WERI-Rb-1 (cell line): ENCODE results near the gene NDC80.
"Not testable (repeated sequence)": the region's sequence is repeated elsewhere in the genome, so short reads cannot be mapped to it uniquely, and the experiment has no call there.

Experiments used
- DNase-seq: peaks from one replicate; pipeline ENCODE4 v3.0.0-alpha.2; 2020
- H3K27ac ChIP-seq: fragments of 250-450 bp; sonication (Bioruptor Pico); 2 replicates; pipeline ENCODE4 v1.5.1; 2020; ENCODE audit warnings: mild to moderate bottlenecking, moderate library complexity
- H3K27me3 ChIP-seq: fragments of 250-450 bp; sonication (Bioruptor Pico); 2 replicates; pipeline ENCODE4 v1.5.1; 2021; ENCODE audit warnings: mild to moderate bottlenecking, low read depth, moderate library complexity; ENCODE audit not compliant: insufficient read depth, severe bottlenecking
- H3K36me3 ChIP-seq: fragments of 250-450 bp; sonication (Bioruptor Pico); 2 replicates; pipeline ENCODE4 v1.5.1; 2020; ENCODE audit warnings: mild to moderate bottlenecking, moderate library complexity
- H3K4me3 ChIP-seq: 2 replicates; pipeline ENCODE4 v1.5.1; 2011; ENCODE audit warnings: low read depth, mild to moderate bottlenecking, control low read depth, low read length
- H3K9me3 ChIP-seq: fragments of 250-450 bp; sonication (Bioruptor Pico); 2 replicates; pipeline ENCODE4 v1.5.1; 2021; ENCODE audit warnings: mild to moderate bottlenecking, moderate library complexity; ENCODE audit not compliant: severe bottlenecking
- CTCF ChIP-seq: IDR thresholded peaks from 2 replicates; pipeline ENCODE4 v1.5.1; 2011; ENCODE audit warnings: low read depth, mild to moderate bottlenecking, control low read depth, inconsistent platforms, low read length

The NDC80 gene

GRCh38 chr18:2571200-2572170, at the start of gene NDC80, which contains the start of gene METTL4:
NDC80 (plus strand) TSS chr18:2571557; CDS start chr18:2572986, 1,429 bp downstream.
METTL4 (minus strand) TSS chr18:2571505; CDS start chr18:2567216, 4,289 bp downstream.
- peaks cover 35% of the 10 kb centered on the region for H3K36me3 ChIP-seq
- no peaks in the 10 kb centered on the region for H3K27me3 ChIP-seq
- no peak for TF ChIP-seq CTCF
- no peaks in the 10 kb centered on the region for H3K9me3 ChIP-seq
- H3K27ac ChIP-seq: peak within 1 kb of the TSS; percentile 97
- DNase-seq: peak; percentile 87
- peak within 1 kb of the TSS; percentile 100 for H3K4me3 ChIP-seq

GRCh38 chr18:2522112-2522511, 49.2 kb upstream of the NDC80 start:
- DNase-seq: no peak
- Histone ChIP-seq H3K4me3 (no peak overlapping the region), H3K36me3 (no peaks in the 10 kb centered on the region), H3K27me3 (no peaks in the 10 kb centered on the region), H3K9me3 (no peaks in the 10 kb centered on the region), H3K27ac (no peak overlapping the region)
- TF ChIP-seq CTCF: no peak

DNA sequence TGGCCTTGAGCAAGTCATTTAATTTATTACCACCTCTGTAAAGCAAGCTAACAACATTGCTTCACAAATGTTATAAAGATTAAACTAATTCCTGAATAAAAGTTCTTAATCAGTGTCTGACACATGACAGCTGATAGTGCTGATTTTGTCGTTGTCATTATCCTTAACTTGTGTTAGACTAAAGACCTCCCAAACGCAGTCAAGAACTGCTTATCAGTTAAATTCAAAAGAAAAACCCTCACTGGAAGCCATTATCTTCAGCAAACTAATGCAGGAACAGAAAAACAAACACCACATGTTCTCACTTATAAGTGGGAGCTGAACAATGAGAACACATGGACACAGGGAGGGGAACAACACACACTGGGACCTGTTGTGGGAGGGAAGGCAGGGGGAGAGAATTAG, 46.6 kb upstream of the NDC80 start:
- not testable (repeated sequence) for H3K9me3 ChIP-seq, H3K36me3 ChIP-seq, DNase-seq, H3K27me3 ChIP-seq, H3K4me3 ChIP-seq, H3K27ac ChIP-seq

- TF ChIP-seq CTCF: no peak
- no peak overlapping the region for H3K4me3 ChIP-seq
- H3K9me3 ChIP-seq: no peaks in the 10 kb centered on the region
- no peak overlapping the region for H3K27ac ChIP-seq
- DNase-seq: no peak
- no peaks in the 10 kb centered on the region for H3K27me3 ChIP-seq
- no peaks in the 10 kb centered on the region for H3K36me3 ChIP-seq
Measured at GRCh38 chr18:2526329-2526728, 45.0 kb upstream of the NDC80 start.

- no peaks in the 10 kb centered on the region for H3K9me3 ChIP-seq
- no peak for DNase-seq
- no peak overlapping the region for H3K4me3 ChIP-seq
- H3K27ac ChIP-seq: no peak overlapping the region
- H3K36me3 ChIP-seq: no peaks in the 10 kb centered on the region
- no peaks in the 10 kb centered on the region for H3K27me3 ChIP-seq
- no peak for TF ChIP-seq CTCF
Measured at GRCh38 chr18:2529154-2529553, 42.2 kb upstream of the NDC80 start.

- H3K27ac ChIP-seq: no peak overlapping the region
- H3K9me3 ChIP-seq: no peaks in the 10 kb centered on the region
- TF ChIP-seq CTCF: no peak
- no peak overlapping the region for H3K4me3 ChIP-seq
- no peak for DNase-seq
- H3K27me3 ChIP-seq: no peaks in the 10 kb centered on the region
- H3K36me3 ChIP-seq: no peaks in the 10 kb centered on the region
Measured at GRCh38 chr18:2531751-2532150, 39.6 kb upstream of the NDC80 start.
